Testis (tissue), 2 donors: ENCODE data around the gene IFNE.

Source experiments
- POLR2A ChIP-seq: fragments of 450-650 bp; IDR thresholded peaks from one replicate; pipeline ENCODE4 v1.6.1; 2017; ENCODE audit warnings: antibody characterized with exemption, mild to moderate bottlenecking, moderate library complexity
- TF ChIP-seq, protein P1 (sequence below), 3 experiments: fragments of 450-650 bp in 2 of 3; fragments of 200-600 bp in 1 of 3; sonication (generic) in 1 of 3; IDR thresholded peaks; one replicate each; pipeline ENCODE4 v1.5.1; 2016 to 2019; ENCODE audit warnings: antibody characterized with exemption in 3 of 3, mild to moderate bottlenecking in 2 of 3, moderate library complexity in 1 of 3

DNA sequence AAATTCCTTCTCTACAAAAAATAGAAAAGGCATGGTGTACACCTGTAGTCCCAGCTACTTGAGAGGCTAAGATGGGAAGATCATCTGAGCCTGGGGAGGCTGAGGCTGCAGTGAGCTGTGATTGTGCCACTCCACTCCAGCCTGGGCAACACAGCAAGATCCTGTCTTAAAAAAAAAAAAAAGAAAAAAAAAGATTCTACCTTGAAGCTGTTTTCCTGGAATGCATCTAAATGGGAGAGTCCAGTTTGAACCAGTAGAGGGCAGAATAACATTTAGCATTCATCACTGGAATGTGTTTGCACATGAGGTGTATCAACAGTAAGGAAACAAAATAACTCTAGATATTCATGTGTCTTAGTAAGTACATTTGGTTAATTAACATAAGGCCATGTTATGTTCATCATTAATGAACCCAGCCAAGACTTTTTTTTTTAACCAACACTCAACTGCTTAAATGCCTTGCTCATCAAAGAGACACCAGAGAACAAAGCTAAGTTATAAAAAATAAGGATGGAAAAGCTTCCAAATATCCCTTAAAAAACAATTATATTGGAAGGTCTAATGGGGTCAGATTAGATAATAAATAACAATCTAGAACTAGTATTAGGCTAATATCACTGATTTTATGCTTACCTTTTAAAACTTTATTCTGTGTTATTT is 16.1 kb downstream of the IFNE start:
- TF ChIP-seq, protein P1, sequence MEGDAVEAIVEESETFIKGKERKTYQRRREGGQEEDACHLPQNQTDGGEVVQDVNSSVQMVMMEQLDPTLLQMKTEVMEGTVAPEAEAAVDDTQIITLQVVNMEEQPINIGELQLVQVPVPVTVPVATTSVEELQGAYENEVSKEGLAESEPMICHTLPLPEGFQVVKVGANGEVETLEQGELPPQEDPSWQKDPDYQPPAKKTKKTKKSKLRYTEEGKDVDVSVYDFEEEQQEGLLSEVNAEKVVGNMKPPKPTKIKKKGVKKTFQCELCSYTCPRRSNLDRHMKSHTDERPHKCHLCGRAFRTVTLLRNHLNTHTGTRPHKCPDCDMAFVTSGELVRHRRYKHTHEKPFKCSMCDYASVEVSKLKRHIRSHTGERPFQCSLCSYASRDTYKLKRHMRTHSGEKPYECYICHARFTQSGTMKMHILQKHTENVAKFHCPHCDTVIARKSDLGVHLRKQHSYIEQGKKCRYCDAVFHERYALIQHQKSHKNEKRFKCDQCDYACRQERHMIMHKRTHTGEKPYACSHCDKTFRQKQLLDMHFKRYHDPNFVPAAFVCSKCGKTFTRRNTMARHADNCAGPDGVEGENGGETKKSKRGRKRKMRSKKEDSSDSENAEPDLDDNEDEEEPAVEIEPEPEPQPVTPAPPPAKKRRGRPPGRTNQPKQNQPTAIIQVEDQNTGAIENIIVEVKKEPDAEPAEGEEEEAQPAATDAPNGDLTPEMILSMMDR (IDR thresholded peaks at IDR 0.05): peak; percentile 29 to 55 (median 48)
- TF ChIP-seq POLR2A: no peak
